Erythroblast (primary cell): Measurements from ENCODE around the gene MAP2K3.

ENCODE experiments used
- GATA1 ChIP-seq: IDR thresholded peaks from 2 replicates; pipeline ENCODE4 v1.6.1; 2011; ENCODE audit warnings: low read depth, mild to moderate bottlenecking, control low read depth, low read length, moderate library complexity
- POLR2A ChIP-seq: IDR thresholded peaks from 2 replicates; pipeline ENCODE4 v1.6.1; 2011; ENCODE audit warnings: mild to moderate bottlenecking, low read length

- TF ChIP-seq POLR2A: no peak
- TF ChIP-seq GATA1: no peak
Measured at GRCh38 chr17:21283482-21284318, 811 bp upstream of the MAP2K3 start.
